Stimulated activated CD8-positive, alpha-beta memory T cell treated with anti-CD3 and anti-CD28 coated beads, Interleukin-12 subunit alpha, Interleukin-12 subunit beta, amount 100 ng/mL, for 24 hours (primary cell): Measurements from ENCODE around the gene SDCBP2.

Source experiments
- DNase-seq: peaks from one replicate; pipeline ENCODE4 v3.0.0-alpha.2; 2020; ENCODE audit errors: extremely low read depth

The SDCBP2 gene

GRCh38 chr20:1328680-1329330, at the start of gene SDCBP2:
Gene SDCBP2 (minus strand): TSS chr20:1329139. CDS start chr20:1320416, 8,723 bp downstream.
- no peak for DNase-seq

GRCh38 chr20:1378735-1379125, 49.8 kb upstream of the SDCBP2 start:
- no peak for DNase-seq

GRCh38 chr20:1377984-1378734, 49.2 kb upstream of the SDCBP2 start:
- no peak for DNase-seq

- no peak for DNase-seq
Observed at GRCh38 chr20:1377341-1377871, 48.5 kb upstream of the SDCBP2 start.

GRCh38 chr20:1376408-1377270, 47.7 kb upstream of the SDCBP2 start:
- DNase-seq: no peak

- DNase-seq: no peak
Observed at GRCh38 chr20:1376007-1376406, 47.1 kb upstream of the SDCBP2 start.

- DNase-seq: no peak
Observed at GRCh38 chr20:1375515-1375914, 46.6 kb upstream of the SDCBP2 start.

- DNase-seq: no peak
Observed at GRCh38 chr20:1374246-1374645, 45.3 kb upstream of the SDCBP2 start.

- no peak for DNase-seq
Observed at GRCh38 chr20:1373614-1374013, 44.7 kb upstream of the SDCBP2 start.

- DNase-seq: no peak
Observed at GRCh38 chr20:1373036-1373435, 44.1 kb upstream of the SDCBP2 start.

- DNase-seq: no peak
Observed at GRCh38 chr20:1371830-1372539, 43.0 kb upstream of the SDCBP2 start.

- DNase-seq: no peak
Observed at GRCh38 chr20:1371202-1371782, 42.4 kb upstream of the SDCBP2 start.

GRCh38 chr20:1370548-1371110, 41.7 kb upstream of the SDCBP2 start:
- DNase-seq: no peak

- DNase-seq: no peak
Observed at GRCh38 chr20:1369970-1370369, 41.0 kb upstream of the SDCBP2 start.

GRCh38 chr20:1368448-1369199, 39.7 kb upstream of the SDCBP2 start:
- DNase-seq: no peak

GRCh38 chr20:1367479-1367878, 38.5 kb upstream of the SDCBP2 start:
- DNase-seq: no peak

GRCh38 chr20:1364106-1364505, 35.2 kb upstream of the SDCBP2 start:
- no peak for DNase-seq

GRCh38 chr20:1363522-1363921, 34.6 kb upstream of the SDCBP2 start:
- DNase-seq: no peak

GRCh38 chr20:1362484-1362883, 33.5 kb upstream of the SDCBP2 start:
- no peak for DNase-seq
